ENCODE measurements around the gene SH3BGR.
A peak's percentile ranks its signal among the peaks of the same experiment; 100 is the strongest.
"Not testable (repeated sequence)": the region's sequence is repeated elsewhere in the genome, so short reads cannot be mapped to it uniquely, and the experiment has no call there.

SH3BGR gene

GRCh38 chr21:39518055-39518846, 66.5 kb downstream of the SH3BGR start:
- peak; percentile 63 for DNase-seq

GRCh38 chr21:39518847-39519210, 67.1 kb downstream of the SH3BGR start:
- no peak for DNase-seq

- DNase-seq: no peak
These were observed 68.1 kb downstream of the SH3BGR start for GRCh38 chr21:39519835-39520234.

GRCh38 chr21:39523399-39523798, 71.6 kb downstream of the SH3BGR start:
- no peak for DNase-seq

- no peak for DNase-seq
These were observed 72.1 kb downstream of the SH3BGR start for GRCh38 chr21:39523915-39524314.

- DNase-seq: no peak
These were observed 73.4 kb downstream of the SH3BGR start for GRCh38 chr21:39525129-39525528.

GRCh38 chr21:39525601-39526000, 73.8 kb downstream of the SH3BGR start:
- no peak for DNase-seq

GRCh38 chr21:39527067-39527595, 75.4 kb downstream of the SH3BGR start:
- no peak for DNase-seq

GRCh38 chr21:39527664-39528381, 76.1 kb downstream of the SH3BGR start:
- DNase-seq: no peak

- DNase-seq: no peak
These were observed 77.3 kb downstream of the SH3BGR start for GRCh38 chr21:39529026-39529425.

GRCh38 chr21:39531064-39531463, 79.3 kb downstream of the SH3BGR start:
- no peak for DNase-seq

GRCh38 chr21:39531840-39532239, 80.1 kb downstream of the SH3BGR start:
- no peak for DNase-seq

GRCh38 chr21:39533545-39534380, 82.0 kb downstream of the SH3BGR start:
- no peak for DNase-seq

GRCh38 chr21:39535646-39536437, 84.1 kb downstream of the SH3BGR start:
- no peak for DNase-seq

GRCh38 chr21:39536835-39537234, 85.1 kb downstream of the SH3BGR start:
- no peak for DNase-seq

- no peak for DNase-seq
These were observed 85.8 kb downstream of the SH3BGR start for GRCh38 chr21:39537571-39537970.

GRCh38 chr21:39538453-39539042, 86.8 kb downstream of the SH3BGR start:
- no peak for DNase-seq

GRCh38 chr21:39540367-39540766, 88.6 kb downstream of the SH3BGR start:
- DNase-seq: not testable (repeated sequence)

GRCh38 chr21:39542736-39543135, 91.0 kb downstream of the SH3BGR start:
- no peak for DNase-seq

- no peak for DNase-seq
These were observed 94.8 kb downstream of the SH3BGR start for GRCh38 chr21:39546522-39546921.

- no peak for DNase-seq
These were observed 101.1 kb downstream of the SH3BGR start for GRCh38 chr21:39552856-39553255.

- DNase-seq: no peak
These were observed 101.6 kb downstream of the SH3BGR start for GRCh38 chr21:39553331-39553730.
